HG02798 (cell line): ENCODE results near the gene FAM3C.
"Not testable (repeated sequence)": the region's sequence is repeated elsewhere in the genome, so short reads cannot be mapped to it uniquely, and the experiment has no call there.

Source experiments
- ATAC-seq: cut with Tn5 transposase; IDR thresholded peaks from one replicate; pipeline ENCODE4 v1.9.1; 2021; ENCODE audit warnings: mild to moderate bottlenecking; ENCODE audit not compliant: unreplicated experiment, poor library complexity

FAM3C gene

GRCh38 chr7:121334875-121335648, 61.0 kb downstream of the FAM3C start:
- ATAC-seq, result no peak

DNA sequence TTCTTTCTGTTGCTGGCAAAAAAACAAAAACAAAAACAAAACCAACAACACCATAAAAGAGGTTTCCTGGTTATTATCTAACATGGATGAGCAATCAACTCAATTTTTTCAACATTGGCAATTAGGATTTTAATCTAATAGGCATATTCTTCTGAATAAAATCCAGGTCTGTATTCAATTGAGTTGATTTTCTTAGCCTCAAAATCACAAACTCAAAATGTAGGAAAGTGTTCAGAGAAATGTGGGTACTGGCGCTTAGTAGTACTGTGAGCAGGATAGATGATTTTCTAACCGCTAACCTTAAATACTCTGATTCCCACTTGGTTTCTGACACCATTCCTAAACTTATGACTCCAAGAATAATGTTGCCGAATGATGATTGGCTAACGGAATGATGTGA, 61.7 kb downstream of the FAM3C start:
- no peak for ATAC-seq

- no peak for ATAC-seq
These were observed 64.5 kb downstream of the FAM3C start for GRCh38 chr7:121331574-121331973.

DNA sequence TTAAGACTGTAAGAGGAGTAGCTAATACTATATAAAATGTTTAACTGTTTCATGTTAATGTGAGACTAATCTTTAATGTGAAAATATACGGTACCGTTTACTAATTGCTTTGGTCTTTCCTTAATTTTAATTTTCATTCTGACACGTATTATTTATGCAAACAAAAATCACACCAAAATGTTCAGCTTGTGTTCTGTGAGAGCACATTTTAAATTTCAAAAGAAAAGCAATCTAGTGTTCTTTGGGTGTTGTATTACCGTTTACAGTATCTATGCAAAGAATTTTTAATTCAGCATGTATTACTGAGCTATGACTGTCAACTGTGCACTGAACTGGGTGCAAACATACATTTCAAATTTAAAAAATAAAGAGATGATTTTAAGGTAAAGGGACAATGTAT, 65.1 kb downstream of the FAM3C start:
- no peak for ATAC-seq

- peak; percentile 29 for ATAC-seq
These were observed 65.9 kb downstream of the FAM3C start for GRCh38 chr7:121330053-121330833.

- ATAC-seq, result peak; percentile 65
These were observed 66.7 kb downstream of the FAM3C start for GRCh38 chr7:121329191-121330052.

DNA sequence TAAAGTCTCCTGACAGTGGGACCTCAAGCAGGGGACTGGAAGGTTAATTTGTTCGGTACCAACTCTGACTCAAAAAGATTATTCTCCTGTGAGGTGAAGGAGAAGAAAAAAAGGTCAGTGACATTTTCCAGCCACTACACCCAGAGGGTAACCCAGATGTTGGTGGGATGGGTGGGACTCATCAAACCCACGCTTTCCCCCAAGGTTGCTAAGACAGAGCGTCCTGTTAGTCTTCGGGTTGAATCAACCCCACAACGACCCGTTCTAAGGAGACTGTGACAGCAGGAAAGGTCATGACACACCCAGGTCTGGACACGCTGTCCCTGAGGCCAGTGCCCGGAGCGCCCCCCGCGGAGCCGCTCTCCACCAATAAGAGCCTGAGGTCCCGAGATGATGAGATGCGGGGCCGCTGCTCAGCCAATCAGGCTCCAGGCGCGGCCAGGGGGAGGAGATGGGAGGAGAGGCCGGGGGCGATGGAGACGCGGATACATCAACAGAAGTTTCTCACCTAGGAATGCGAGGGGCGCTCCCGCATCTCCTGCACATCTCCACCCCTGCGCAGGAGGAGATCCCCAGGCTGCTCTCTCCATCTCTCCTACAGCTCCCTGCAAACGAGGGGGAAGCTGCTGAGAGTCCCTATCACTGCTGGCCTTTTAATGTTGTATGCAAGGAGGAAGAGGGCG, 67.5 kb downstream of the FAM3C start, which contains the start of gene WNT16:
Gene WNT16 (plus strand): TSS at position 493 of the 683 bp plus-strand sequence. CDS start 293 bp downstream, outside the sequence.
- ATAC-seq, result peak; percentile 61

- ATAC-seq, result no peak
These were observed 68.4 kb downstream of the FAM3C start for GRCh38 chr7:121327671-121328070.

- ATAC-seq, result no peak
These were observed 72.4 kb downstream of the FAM3C start for GRCh38 chr7:121323515-121324302.

GRCh38 chr7:121322460-121322859, 73.6 kb downstream of the FAM3C start:
- ATAC-seq, result no peak

DNA sequence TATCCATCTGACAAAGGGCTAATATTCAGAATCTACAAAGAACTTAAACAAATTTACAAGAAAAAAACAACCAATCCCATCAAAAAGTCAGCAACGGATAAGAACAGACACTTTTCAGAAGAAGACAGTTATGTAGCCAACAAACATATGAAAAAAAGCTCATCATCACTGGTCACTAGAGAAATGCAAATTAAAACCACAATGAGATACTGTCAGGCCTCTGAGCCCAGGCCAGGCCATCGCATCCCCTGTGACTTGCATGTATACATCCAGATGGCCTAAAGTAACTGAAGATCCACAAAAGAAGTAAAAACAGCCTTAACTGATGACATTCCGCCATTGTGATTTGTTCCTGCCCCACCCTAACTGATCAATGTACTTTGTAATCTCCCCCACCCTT, 80.9 kb downstream of the FAM3C start:
- ATAC-seq, result not testable (repeated sequence)

- peak; percentile 89 for ATAC-seq
These were observed 82.1 kb downstream of the FAM3C start for GRCh38 chr7:121313793-121314676.

GRCh38 chr7:121313220-121313792, 82.8 kb downstream of the FAM3C start:
- ATAC-seq, result peak; percentile 2

GRCh38 chr7:121307021-121307574, 89.0 kb downstream of the FAM3C start:
- ATAC-seq, result no peak

DNA sequence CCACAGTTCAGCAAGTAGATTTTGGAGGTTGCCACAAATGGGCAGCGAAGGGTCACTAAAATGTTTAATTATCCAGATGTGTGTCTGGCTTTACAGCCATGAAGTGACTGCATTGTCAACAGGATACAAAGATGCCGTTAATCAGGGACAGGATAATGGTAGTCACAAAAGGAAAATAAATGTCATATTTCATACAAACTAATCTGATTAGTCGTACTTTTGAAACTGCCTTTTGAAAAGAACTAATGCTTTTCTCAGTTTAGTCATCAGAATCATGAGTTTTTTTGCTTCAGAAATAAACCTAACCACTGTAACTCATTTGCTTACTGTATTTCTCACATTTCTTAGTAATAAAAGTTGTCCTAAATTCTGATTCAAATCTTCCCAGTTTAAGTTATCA, 89.5 kb downstream of the FAM3C start:
- no peak for ATAC-seq

- no peak for ATAC-seq
These were observed 91.0 kb downstream of the FAM3C start for GRCh38 chr7:121305109-121305508.

GRCh38 chr7:121304102-121304658, 91.9 kb downstream of the FAM3C start:
- no peak for ATAC-seq
